ENCODE measurements around the gene TMEM178A. TPM values are rescaled to one million over a fixed set of nuclear protein-coding genes. Genes with fewer than 3 reads are reported as not detected.
"Not testable (repeated sequence)": the region's sequence is repeated elsewhere in the genome, so short reads cannot be mapped to it uniquely, and the experiment has no call there.

The TMEM178A gene
- polyA plus RNA-seq, 5 donors: 8.8 to 11.3 (median 10.3) TPM

DNA sequence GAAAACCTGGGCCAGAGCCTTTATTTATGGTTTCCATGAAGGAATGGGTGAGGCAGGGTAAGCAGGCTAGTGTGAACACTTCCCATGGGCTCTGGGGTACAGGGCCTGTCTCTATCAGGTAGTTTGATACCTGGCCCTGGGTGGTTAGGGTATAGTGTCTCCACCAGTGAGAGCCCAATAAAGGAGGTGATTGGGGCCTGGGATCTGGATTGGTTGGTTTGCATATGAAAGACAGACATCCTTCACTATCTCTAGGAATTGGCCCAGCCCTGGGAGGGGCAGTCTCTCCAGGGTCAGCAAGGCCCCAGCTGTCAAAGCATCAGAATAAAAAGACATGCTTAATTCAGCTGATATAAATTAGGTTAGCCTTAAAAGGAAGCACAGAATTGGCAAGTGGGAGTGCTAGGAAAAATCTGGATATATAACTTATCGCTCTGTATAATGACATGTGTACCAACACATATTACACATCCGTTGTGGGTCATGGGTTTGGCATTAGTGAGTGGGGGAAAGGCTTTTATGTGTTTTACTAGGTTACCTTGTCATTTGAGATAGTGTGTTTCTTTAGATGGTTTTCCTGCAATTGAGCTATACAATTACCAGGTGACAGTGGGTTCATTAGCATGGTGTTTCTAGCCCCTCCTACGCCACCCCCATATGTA lies 18.5 kb upstream of the TMEM178A start:
- no peak for DNase-seq

GRCh38 chr2:39648580-39648979 lies 17.1 kb upstream of the TMEM178A start:
- no peak for DNase-seq

DNA sequence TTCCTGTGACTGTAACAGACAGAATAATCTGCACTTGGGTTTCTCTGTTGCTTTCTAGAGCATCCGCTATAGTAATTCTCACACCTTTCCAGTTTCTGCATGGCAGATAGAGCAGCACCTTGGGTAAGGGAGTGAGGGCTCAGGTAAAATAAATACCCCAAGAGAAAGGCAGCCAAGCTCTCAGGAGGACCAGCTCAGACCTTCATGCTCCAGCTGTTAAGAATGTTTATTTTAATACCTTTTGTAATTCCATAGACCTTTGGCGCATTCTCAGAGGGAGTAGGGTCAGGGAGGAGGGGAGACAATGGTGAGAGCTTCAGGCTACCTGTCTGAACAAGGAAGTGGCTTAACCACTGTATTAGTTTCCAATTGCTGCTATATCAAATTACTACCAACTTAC lies 16.2 kb upstream of the TMEM178A start:
- no peak for DNase-seq

GRCh38 chr2:39650468-39650867 lies 15.2 kb upstream of the TMEM178A start:
- DNase-seq: no peak

- DNase-seq: not testable (repeated sequence)
Measured at GRCh38 chr2:39656215-39656614, 9.5 kb upstream of the TMEM178A start.

- DNase-seq: no peak
Measured at GRCh38 chr2:39657287-39657937, 8.3 kb upstream of the TMEM178A start.

DNA sequence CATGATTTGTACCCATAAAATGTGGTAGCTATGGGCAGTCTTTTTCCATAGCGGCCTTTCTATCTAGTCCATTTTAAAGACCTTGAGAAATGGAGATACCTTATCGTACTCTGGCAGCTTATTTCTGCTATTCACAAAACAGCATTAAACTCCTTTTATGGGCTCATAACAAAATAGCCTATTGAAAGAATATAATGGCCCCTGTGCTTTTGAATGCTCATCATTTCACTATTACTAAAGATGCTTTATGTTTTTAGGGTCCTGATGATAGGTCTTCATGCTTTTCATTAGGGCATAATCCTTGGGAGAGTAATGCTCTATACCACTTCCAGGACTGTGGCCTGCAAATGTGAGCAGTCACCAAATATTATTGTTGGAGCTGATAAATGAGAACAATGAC lies 7.3 kb upstream of the TMEM178A start:
- no peak for DNase-seq

GRCh38 chr2:39659765-39660611 lies 5.7 kb upstream of the TMEM178A start:
- no peak for DNase-seq

- DNase-seq: no peak
Measured at GRCh38 chr2:39660612-39661236, 5.0 kb upstream of the TMEM178A start.

- no peak for DNase-seq
Measured at GRCh38 chr2:39661826-39662225, 3.9 kb upstream of the TMEM178A start.

DNA sequence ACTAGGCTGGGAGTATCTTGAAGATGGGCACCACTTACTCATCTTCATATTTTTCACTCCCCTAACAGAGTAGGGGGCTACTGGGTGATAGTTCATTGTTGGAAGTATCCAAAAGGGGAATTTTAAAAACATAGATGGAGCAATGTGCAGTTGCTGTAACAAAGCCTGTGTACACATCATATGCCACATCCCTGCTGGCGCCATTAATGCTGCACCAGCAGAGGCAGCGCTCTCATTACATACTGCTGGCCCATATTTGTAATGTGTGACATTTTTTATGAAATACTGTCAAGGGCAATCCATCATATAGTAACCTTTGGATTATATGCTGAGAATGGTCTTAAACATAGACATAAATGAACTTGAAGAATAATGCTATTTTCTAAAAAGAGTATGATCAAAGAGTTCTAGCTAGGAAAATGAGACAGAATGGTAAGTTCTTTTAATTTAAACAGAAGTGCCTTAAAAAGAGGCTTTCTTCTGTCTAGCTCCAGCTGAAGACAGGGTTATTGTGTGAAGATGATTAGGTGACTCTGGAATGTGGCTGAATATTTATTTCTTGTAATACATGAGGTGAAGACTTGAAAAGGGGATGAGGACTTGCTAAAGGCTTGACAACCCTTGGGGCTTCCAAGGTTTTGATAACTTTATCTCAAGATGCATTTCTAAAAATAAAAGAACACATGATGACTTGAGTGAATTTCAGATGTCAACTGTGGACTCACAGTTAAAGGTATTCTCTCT lies 2.4 kb upstream of the TMEM178A start:
- DNase-seq: no peak

- no peak for DNase-seq
Measured at GRCh38 chr2:39664232-39664887, 1.4 kb upstream of the TMEM178A start.

DNA sequence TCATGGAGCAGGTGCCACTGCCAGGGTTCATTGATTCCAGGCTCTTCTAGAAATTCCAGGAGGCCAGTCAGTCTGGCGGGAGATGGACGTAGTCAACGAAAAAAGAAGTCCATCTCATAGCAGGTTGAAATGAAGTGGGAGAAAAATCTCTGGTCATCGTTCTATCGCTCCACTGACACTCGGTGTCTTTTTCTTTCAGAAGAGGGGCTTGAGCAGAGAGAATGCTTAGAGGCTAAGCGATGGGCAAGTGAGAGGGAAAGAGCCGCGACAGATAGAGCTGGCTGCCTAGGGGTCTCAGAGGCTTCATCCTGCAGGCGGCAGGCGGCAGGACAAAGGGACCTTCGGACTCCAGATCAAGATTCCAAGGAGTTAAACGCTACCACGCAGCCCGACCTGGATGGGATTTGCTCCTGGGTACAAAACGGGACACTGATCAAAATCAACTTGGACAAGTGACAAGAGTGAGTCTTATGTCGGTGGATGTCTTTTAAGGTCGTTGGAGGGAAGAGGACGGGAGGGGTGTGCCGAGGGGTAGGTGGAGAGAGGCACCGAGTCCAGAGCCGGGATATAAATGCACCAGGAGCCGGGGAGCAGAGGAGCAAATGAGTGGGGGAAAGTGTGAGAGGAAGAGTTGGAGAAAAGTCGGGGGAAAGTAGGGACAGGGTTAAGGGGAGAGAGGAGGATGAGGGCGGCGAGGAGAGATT lies 677 bp upstream of the TMEM178A start:
- DNase-seq: no peak

DNA sequence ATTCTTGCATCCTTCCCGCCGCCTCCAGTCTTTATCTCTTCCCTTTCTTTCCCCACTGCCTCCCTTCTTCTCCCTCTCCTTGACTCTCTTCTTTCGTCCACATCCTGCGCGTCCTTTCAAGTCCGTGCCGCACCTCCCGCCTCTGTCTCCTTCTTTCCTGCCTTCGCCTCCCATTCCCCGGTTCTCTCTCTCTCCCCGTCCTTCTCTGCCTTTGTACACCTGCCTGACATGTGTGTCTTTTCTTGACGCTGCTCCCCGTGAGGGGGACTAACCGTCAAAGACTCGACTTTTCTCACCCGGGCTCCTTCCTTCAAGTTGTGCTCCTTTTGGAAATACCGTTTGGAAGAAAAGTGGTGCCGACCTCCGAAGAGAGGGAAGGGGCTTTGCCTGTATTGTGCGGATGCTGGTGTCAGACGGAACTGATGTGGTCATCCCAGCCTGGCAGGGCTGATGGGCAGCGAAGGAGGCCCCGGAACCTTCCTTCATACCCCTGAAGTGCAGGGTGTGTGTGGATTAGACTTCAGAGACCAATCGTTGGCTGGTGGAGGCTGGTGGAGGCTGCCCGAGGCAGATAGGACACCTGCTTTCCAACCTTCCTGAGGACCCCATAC lies 879 bp downstream of the TMEM178A start:
- DNase-seq: no peak

DNA sequence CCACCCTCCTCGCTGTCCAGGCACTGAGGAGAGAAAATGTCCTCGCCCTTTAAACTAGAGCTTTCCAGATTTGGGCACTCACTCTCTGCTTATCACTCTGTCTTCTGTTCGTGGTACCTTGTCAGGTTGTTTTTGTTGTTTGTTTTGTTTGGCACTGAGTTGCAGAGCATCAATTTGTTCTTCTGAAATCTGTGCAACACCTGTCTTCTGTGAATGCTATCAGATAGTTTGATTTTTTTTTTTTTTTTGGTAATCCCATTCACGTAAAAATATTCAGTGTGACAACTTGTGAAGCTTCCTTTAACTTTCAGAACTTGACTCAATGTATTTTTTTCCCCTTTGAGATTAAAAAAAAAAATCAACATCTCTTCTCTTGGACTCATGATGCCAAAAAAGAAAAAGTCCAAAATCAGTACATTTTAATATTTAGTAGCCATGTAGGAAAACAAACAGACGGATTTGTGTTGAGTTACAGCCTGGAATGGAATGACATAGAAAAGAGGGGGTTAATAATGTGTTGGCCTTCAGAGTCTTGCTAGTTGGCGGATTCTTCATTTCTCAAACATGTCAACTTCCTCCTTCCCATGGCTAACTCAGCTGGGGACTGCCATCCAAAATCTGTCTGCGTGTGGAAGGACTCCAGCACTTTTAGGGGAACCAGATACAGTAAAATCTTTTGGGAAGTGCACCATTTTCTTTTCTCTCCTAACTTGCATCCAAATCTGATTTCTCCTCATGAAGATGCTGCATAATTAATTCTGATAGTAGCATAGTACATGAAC lies 1.6 kb downstream of the TMEM178A start:
- DNase-seq: no peak

- DNase-seq: no peak
Measured at GRCh38 chr2:39667886-39668276, 2.2 kb downstream of the TMEM178A start.

DNA sequence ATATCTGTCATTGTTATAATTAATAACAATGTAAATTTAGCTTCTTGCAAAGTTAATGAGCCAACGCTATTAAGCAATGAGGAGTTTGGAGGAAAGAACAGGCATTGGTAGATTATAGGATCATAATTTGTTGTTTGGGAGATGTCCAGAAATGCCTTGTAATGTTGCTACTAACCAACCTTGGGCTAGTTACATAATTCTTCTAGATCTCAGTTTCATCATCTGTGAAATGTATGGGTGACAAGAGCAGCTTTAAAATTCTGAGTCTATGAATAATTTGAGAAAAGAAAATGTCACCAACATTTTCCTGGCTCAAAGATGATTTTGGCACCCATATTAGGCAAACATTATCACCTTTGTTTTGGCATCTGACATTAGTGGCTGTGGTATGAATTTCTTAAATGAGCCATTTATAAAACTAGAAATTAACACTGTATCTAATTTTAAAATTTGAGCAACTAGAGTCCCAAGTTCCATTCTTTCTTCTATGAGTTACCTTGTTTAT lies 2.9 kb downstream of the TMEM178A start:
- DNase-seq: no peak

DNA sequence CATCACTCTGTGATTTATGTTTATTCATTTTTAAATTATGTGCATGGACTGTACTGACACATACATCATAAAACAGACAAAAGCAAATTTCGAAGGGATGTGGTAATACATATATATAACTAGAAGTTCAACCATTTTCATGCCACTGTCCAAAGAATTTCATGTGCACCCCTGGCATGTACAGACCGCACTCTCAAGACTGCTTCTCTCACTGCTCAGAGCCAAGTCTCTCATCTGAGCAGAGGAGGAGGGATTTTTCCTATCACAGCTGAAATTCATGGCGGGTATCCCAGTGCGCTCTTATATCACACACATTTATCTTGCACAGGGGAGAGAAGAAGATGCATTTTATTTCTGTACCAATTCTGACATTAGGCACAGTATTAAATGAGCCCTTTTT lies 5.9 kb downstream of the TMEM178A start:
- DNase-seq: no peak

GRCh38 chr2:39673018-39673417 lies 7.3 kb downstream of the TMEM178A start:
- DNase-seq: no peak
